Fibroblast of the aortic adventitia (primary cell): Measurements from ENCODE around the gene RAD51B. TPM values are rescaled to one million over a fixed set of nuclear protein-coding genes. Genes with fewer than 3 reads are reported as not detected.

Experiments
- DNase-seq: peaks from one replicate; pipeline ENCODE4 v3.0.0-alpha.2; 2010; ENCODE audit warnings: low read depth
- H3K4me3 ChIP-seq: 2 replicates; pipeline ENCODE4 v1.5.1; 2011; ENCODE audit warnings: low read depth, mild to moderate bottlenecking, control low read depth, low read length, moderate library complexity
- CTCF ChIP-seq: IDR thresholded peaks from 2 replicates; pipeline ENCODE4 v1.5.1; 2011; ENCODE audit warnings: mild to moderate bottlenecking, low read length, control low read depth, inconsistent platforms; ENCODE audit not compliant: insufficient read depth
- total RNA-seq: library from RNA; depleted of rRNA; stranded (reverse); fragments of >200 nt; gene quantifications from 2 replicates; pipeline ENCODE4 v1.2.3, GENCODE V29; 2012; ENCODE audit warnings: low replicate concordance

RAD51B gene
- total RNA-seq, 1 donor = 28.7 TPM

GRCh38 chr14:68291820-68292219 lies 472.2 kb downstream of the RAD51B start:
- no peak overlapping the region for H3K4me3 ChIP-seq
- DNase-seq = no peak
- TF ChIP-seq CTCF = no peak

- DNase-seq = peak; percentile 16
- TF ChIP-seq CTCF = no peak
- no peak overlapping the region for H3K4me3 ChIP-seq
Measured at GRCh38 chr14:68292441-68293215, 473.0 kb downstream of the RAD51B start.

GRCh38 chr14:68293404-68293803 lies 473.8 kb downstream of the RAD51B start:
- no peak for DNase-seq
- TF ChIP-seq CTCF = no peak

GRCh38 chr14:68295316-68295816 lies 475.8 kb downstream of the RAD51B start:
- H3K4me3 ChIP-seq = no peak overlapping the region
- DNase-seq = no peak
- TF ChIP-seq CTCF = no peak

More at GRCh38 chr14:68293404-68293803, 473.8 kb downstream of the RAD51B start:
- H3K4me3 ChIP-seq = no peak overlapping the region

GRCh38 chr14:68297039-68297438 lies 477.5 kb downstream of the RAD51B start:
- peak; percentile 73 for DNase-seq
- no peak overlapping the region for H3K4me3 ChIP-seq
- TF ChIP-seq CTCF = no peak

GRCh38 chr14:68297876-68298468 lies 478.4 kb downstream of the RAD51B start:
- peak; percentile 37 for TF ChIP-seq CTCF
- H3K4me3 ChIP-seq = no peak overlapping the region
- peak; percentile 56 for DNase-seq
